Upper lobe of left lung (tissue), 4 donors: ENCODE results near the gene KIAA1755.

Source experiments
- CTCF ChIP-seq, 6 experiments: fragments of 450-650 bp in 4 of 6; fragments of 200-600 bp in 2 of 6; sonication (generic) in 2 of 6; IDR thresholded peaks; one replicate each; pipeline ENCODE4 v1.5.1; 2016 to 2019; ENCODE audit warnings: antibody characterized with exemption in 6 of 6
- EP300 ChIP-seq, 4 donors: sonication (generic); formaldehyde crosslinking; IDR thresholded peaks; one replicate each; pipeline ENCODE4 v1.5.1; 2017; ENCODE audit warnings: antibody characterized with exemption in 4 of 4, control low read depth in 2 of 4
- POLR2A ChIP-seq, 4 donors: fragments of 450-650 bp; IDR thresholded peaks; one replicate each; pipeline ENCODE4 v1.5.1; 2016 to 2017; ENCODE audit warnings: antibody characterized with exemption in 4 of 4, mild to moderate bottlenecking in 2 of 4

GRCh38 chr20:38173237-38174156 is 87.0 kb downstream of the KIAA1755 start:
- no peak for TF ChIP-seq CTCF (IDR thresholded peaks at IDR 0.05)
- no peak for TF ChIP-seq POLR2A (IDR thresholded peaks at IDR 0.05)
- TF ChIP-seq EP300 (IDR thresholded peaks at IDR 0.05) = no peak
